GM19025 (cell line): ENCODE results near the gene ARHGEF25.
A peak's percentile ranks its signal among the peaks of the same experiment; 100 is the strongest.

ENCODE experiments used
- ATAC-seq: cut with Tn5 transposase; IDR thresholded peaks from one replicate; pipeline ENCODE4 v1.9.1; 2021; ENCODE audit warnings: mild to moderate bottlenecking, low read depth, moderate library complexity; ENCODE audit not compliant: unreplicated experiment

The ARHGEF25 gene

GRCh38 chr12:57620936-57621496 lies 9.8 kb downstream of the ARHGEF25 start:
- ATAC-seq = no peak

DNA sequence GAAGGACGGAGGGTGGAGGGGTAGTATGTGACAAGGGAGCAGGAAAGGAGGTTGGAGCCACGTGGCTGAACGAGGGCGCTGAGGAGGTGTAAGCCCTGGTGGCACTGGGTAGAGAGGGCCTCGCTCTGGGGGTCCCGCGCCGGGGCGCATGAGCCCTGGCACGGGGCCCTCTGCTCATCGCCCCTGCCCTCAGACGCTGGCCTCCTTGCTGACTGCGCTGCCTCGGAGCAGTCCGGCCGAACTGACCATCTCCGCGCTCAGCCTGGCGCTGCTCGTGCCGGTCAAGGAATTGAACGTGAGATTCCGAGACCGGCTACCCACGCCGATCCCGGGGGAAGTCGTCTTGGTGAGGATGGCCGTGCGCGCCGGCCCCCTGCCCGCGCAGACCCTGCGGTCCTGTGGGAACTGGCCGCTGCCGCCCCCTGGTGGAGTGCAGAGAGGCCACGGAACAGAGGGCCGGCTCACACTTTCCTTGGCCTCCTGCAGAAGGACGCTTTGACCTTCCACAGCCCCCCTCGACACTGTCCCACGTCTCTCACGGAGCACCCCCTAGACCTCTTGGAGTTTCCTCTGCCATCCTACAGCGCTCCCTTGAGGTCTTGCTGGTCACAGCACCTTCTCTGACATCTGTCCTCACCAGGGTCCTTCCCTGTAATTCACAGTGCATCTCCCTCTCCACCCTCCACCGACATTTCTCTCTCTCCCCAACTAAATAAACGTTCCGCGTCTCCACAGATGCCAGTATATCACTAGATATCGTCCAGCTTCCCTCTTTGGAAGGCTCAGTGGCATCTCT lies 10.5 kb downstream of the ARHGEF25 start:
- ATAC-seq = peak; percentile 49

DNA sequence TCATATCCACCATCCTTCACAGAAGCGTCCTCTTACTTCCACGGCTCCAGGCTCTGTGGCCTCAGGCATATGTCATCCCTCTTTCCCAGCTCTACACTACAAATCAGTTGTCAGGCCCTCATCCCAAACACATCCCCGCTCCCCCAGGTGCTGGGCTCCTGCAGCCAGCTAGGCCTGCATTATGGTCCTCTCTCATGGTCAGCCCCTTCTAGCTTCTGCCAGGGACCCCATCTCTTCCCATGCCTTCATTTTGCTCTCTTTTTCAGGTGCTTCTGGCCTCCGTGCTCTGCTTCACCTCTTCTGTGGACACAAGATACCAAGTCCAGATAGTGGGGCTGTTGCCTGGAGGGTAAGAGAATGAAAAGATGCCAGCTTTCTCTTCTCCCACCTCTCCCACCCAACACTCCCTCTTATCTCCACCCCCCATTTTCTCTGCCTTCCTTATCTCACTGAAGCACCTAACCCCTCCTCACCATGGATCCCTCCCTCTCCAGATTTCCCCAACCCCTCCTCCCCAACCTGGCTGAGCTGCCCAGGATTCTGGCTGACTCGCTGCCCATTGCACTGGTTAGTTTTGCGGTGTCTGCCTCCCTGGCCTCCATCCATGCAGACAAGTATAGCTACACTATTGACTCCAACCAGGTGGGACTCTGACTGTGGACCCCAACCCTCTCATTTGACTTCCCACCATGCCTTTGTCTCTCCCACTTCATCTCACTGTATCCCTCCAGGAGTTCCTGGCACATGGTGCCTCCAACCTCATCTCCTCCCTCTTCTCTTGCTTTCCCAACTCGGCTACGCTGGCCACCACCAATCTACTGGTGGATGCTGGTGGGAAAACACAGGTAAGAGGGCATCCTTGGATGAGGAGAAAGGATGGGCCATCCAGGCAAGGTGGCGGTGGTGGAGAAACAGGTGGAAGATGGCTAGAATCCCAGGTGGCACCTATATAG lies 11.3 kb downstream of the ARHGEF25 start:
- no peak for ATAC-seq

DNA sequence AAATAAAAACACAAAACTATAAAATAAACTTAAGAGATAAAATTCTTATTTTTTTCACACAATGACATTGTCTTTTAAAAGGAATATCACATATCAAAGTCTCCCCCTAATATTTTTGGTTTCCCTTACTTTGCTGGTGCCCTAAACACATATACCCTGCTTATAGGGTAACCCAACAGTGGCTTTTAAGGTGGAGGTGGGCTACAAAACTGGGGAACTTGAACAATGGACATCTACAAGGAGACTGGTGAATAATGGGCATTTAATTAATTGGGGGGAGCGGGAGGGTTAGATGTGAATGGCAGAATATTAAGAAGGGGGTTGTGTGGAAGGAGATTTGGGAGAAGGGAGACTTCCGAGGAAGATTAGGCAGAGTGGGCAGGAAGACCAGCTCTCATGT lies 12.2 kb downstream of the ARHGEF25 start:
- ATAC-seq = no peak

DNA sequence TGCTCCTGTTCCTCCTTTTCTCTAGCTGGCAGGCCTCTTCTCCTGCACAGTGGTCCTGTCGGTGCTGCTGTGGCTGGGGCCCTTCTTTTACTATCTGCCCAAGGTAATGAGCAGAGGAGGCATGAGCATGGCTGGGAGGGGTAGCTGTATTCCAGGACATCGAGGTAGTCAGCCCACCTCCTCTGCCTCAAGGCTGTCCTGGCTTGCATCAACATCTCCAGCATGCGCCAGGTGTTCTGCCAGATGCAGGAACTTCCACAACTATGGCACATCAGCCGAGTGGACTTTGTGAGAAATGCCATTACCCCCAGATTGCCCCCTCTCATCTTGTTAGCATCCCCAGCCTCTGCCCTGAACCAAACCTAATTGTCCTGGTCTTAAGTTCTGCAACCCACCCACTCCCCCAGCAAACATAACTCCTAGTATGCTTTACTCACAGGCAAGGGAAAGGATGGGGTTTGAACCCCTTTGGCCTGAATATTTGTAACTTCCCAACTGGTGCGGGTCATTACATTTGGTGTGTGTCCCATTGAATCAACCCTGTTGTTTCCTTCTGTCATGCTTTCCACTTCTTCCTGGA lies 12.7 kb downstream of the ARHGEF25 start:
- no peak for ATAC-seq

DNA sequence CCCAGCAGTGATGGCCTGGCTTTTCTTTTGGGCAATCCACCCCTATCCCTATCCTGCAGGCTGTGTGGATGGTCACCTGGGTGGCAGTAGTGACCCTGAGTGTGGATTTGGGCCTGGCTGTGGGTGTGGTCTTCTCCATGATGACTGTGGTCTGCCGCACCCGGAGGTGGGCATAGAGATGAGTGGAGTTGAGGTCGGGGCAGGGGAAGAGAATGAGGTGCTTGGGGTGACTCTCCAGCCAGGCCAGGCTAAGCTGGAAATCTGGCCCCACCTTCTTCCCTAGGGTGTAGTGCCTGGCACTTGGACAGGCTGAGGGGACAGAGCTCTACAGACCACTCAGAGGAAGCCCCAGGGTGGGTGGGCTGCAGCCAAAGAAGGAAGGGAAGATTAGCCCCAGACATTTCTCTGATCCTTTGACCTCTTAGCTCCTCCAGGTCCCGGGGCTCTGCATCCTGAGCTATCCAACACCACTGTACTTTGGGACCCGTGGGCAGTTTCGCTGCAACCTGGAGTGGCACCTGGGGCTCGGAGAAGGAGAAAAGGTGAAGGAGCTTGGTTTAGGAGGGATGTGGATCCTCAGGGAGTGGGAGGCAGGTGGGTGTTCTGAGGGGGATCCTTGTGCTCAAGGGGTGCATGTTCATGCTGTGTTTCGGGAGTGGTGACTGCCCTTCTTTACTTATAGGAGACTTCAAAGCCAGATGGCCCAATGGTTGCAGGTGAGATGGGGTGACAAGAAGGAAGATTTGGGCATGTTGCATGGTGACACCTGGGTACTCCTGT lies 13.4 kb downstream of the ARHGEF25 start:
- no peak for ATAC-seq

GRCh38 chr12:57625261-57626032 lies 14.2 kb downstream of the ARHGEF25 start:
- ATAC-seq = no peak

- no peak for ATAC-seq
Measured at GRCh38 chr12:57626111-57626920, 15.1 kb downstream of the ARHGEF25 start.

DNA sequence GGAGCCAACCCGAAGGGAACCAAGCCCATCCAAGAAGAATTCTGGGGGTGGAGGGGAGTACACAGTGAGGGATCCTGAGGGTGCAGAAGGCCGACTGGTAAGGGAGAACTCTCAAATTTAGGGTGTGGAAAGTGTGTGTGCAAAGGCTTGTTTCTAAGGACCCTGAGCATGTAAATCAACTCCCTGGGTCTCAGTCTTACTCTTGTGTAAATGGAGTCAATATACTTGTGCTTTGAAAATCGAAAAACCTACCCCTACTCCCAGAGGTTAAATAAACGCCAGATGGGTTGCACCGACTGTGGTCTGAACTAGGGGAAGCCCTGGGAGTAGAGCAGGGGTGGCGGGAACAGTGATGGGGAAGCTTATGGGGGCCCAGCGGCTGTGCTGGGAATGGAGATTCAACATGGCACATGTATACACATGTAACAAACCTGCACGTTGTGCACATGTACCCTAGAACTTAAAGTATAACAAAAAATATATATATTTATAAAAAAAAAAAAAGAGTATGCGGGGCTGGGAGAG lies 15.7 kb downstream of the ARHGEF25 start:
- ATAC-seq = no peak

GRCh38 chr12:57627501-57628279 lies 16.5 kb downstream of the ARHGEF25 start:
- ATAC-seq = no peak

GRCh38 chr12:57628280-57629191 lies 17.3 kb downstream of the ARHGEF25 start:
- no peak for ATAC-seq

GRCh38 chr12:57629897-57630471 lies 18.7 kb downstream of the ARHGEF25 start:
- ATAC-seq = no peak

DNA sequence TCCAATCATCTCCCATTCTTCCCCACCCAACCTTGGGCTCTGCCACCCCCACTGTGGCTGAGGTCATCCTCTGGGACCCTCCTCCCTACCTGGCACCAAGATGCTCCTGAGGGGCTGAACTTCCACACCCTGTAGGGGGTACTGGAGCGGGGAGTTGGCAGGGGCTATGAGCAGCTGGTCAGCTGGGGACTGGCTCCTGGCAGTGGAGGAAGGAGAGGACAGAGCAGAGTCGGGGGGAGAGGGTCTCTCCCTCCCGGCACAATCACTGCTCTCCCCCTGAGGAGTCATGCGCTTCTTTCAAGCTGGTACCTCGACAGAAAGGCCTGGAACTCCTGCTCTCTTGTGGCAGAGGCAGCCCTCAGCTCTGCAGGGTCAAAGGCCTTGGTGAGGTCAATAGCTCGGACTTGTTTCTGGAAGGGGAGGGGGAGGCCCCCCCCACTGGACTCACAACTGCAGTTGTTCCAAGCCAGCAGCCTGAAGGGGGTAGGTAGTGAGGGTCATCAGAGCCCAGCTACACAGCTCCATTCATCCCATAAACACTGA lies 19.7 kb downstream of the ARHGEF25 start:
- ATAC-seq = no peak

DNA sequence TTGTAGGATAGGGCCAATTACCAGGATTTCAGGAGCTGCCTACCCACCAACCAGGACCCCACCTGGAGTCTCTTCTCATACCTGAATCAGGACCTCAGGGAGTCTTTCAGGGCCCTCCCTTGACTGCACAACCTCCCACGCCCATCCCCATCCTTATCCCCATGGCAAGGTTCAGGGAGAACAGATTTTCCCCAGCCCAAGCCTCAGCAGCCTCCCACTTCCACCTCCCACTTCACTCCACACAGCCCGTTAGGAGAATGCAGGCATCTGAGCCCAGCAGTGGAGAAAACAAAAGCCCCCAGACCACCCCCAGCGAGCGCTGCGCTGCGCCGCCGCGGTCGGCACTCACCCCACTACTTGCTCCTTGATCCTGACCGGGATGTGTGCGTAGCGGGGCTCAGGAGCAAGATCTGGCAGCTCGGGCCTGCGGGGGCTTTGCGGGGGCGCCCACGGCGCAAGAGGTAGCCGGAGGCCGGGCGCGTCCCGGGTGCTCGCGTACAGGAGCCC lies 20.4 kb downstream of the ARHGEF25 start:
- ATAC-seq = no peak

GRCh38 chr12:57632073-57632957 lies 21.1 kb downstream of the ARHGEF25 start:
- peak; percentile 15 for ATAC-seq
